Measurements from ENCODE around the gene INMT. TPM values are rescaled to one million over a fixed set of nuclear protein-coding genes. Genes with fewer than 3 reads are reported as not detected.

The INMT gene
- polyA plus RNA-seq, 4 donors, result 1.4 to 25.9 (median 2.4) TPM

- DNase-seq (ENCODE audit: low read depth in 4 of 4, low spot score in 3 of 4), result no peak
Observed at GRCh38 chr7:30727061-30727945, 24.6 kb upstream of the INMT start.

DNA sequence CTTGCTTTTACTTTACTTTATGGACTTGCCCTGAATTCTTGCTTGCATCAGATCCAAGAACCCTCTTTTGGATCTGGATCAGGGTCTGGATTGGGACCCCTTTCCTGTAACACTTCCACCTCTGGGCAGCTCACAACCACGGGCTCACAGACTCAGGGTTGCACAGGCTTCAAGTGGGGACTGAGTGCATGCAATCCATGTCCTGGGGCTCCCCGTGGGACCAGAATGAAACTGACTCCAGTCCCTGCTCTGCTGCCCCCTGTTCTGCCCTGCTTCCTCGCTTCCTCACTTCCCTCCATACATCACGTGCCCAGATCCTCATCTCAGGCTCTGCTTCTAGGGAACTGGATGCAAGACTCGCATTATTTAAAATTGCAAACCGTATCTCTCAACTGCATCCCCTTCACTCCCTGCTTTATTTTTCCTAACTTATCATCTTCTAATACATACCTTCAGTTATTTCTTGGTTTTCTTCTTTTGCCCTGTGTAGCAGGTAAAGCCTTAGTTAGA lies 23.3 kb upstream of the INMT start:
- DNase-seq (ENCODE audit: low read depth in 4 of 4, low spot score in 3 of 4), result no peak

GRCh38 chr7:30729642-30730041 lies 22.3 kb upstream of the INMT start:
- no peak for DNase-seq (ENCODE audit: low read depth in 4 of 4, low spot score in 3 of 4)

DNA sequence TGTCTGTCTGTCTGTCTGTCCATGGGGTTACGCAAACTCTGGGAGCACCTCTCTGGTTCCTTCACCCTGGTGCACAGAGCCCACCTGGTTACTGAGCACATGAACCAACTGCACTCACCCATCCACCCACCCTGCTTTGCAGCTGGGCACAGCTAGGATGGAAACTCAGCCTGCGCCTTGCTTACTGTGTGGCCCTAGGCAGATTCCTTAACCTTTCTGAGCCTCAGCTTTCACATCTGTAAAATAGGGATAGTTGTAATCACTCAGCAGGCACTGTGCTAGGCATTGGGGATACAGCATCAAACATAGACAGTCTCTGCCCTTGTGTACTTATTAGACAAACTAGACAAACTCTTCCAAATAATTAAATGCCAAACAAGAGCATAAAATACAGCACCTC lies 21.8 kb upstream of the INMT start:
- no peak for DNase-seq (ENCODE audit: low read depth in 4 of 4, low spot score in 3 of 4)

- no peak for DNase-seq (ENCODE audit: low read depth in 4 of 4, low spot score in 3 of 4)
Observed at GRCh38 chr7:30730996-30731395, 20.9 kb upstream of the INMT start.

GRCh38 chr7:30731581-30731980 lies 20.4 kb upstream of the INMT start:
- no peak for DNase-seq (ENCODE audit: low read depth in 4 of 4, low spot score in 3 of 4)

- DNase-seq (ENCODE audit: low read depth in 4 of 4, low spot score in 3 of 4), result no peak
Observed at GRCh38 chr7:30732606-30733005, 19.3 kb upstream of the INMT start.

DNA sequence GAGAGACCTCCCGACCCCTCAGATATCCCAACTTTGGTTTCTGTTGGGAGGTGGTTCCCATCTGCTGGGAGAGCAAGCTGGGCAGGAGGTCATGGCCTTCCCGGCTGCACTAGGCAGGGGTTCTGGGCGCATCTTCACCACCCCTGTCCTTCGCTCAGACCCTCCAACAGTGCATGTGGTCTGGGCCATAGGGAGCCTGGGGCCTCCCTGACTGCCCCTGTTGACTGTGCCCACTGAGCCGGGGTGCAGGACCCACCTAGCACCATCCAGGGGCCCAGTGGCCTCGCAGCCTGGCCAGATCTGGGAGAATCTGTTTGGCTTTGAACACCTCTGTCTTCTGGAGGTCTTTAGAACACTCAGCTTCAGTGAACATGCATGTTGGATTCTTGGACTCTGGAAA lies 18.7 kb upstream of the INMT start:
- DNase-seq (ENCODE audit: low read depth in 4 of 4, low spot score in 3 of 4), result no peak

- DNase-seq (ENCODE audit: low read depth in 4 of 4, low spot score in 3 of 4), result no peak
Observed at GRCh38 chr7:30733691-30734090, 18.2 kb upstream of the INMT start.

DNA sequence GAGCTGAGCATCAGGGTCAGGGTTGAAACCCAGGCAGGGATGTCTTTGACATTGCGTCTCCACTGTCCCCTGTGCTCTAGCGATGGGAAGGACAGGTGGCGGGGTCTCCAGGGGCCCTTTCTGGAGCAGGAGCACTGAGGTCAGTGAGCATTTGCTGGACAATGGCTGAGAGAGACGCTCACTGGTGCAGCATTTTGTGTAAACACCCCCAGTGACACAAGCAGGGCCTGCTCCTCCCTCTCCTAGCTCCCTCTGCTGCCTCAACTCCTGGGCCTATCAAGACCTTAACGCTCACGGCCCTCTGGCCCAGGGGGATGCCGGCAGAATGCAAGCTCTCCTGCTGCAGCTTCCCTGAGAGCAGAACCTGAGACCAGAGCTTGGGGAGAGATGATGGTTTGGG lies 17.4 kb upstream of the INMT start:
- no peak for DNase-seq (ENCODE audit: low read depth in 4 of 4, low spot score in 3 of 4)

DNA sequence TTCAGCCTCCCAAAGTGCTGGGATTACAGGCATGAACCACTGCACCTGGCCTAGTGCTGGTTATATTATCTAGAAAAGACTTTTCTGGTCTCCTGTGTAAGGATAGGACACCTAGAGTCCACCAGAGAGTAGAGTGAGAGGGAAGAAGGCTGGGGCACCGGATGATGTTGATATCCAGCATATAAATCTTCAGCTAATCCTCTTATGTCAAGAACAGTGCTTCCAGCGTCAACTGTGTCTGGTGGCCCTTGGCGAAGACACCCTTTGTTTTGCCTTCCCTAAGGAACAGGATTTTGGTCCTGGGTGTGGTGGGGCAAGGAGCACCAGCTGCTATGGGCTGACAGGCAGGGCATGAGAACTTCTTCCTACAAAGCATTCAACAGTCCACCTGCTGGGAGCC lies 16.3 kb upstream of the INMT start:
- no peak for DNase-seq (ENCODE audit: low read depth in 4 of 4, low spot score in 3 of 4)

DNA sequence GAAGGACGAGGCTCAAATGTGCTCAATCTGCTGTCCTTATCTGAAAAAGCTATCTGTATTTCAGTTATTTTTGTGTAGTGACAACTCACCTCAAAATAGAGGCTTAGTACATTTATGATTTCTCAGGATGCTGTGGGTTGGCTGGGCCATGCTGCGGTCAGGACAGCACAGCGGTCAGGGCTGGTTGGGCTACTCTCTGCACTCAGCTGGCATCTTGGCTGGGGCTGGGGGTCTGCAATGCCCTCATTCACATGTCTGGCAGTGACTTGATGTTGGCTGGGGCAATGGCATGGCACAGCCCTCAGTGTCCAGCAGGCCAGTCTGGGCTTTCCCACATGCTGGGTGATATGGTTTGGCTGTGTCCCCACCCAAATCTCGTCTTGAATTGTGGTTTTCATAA lies 15.6 kb upstream of the INMT start:
- no peak for DNase-seq (ENCODE audit: low read depth in 4 of 4, low spot score in 3 of 4)

DNA sequence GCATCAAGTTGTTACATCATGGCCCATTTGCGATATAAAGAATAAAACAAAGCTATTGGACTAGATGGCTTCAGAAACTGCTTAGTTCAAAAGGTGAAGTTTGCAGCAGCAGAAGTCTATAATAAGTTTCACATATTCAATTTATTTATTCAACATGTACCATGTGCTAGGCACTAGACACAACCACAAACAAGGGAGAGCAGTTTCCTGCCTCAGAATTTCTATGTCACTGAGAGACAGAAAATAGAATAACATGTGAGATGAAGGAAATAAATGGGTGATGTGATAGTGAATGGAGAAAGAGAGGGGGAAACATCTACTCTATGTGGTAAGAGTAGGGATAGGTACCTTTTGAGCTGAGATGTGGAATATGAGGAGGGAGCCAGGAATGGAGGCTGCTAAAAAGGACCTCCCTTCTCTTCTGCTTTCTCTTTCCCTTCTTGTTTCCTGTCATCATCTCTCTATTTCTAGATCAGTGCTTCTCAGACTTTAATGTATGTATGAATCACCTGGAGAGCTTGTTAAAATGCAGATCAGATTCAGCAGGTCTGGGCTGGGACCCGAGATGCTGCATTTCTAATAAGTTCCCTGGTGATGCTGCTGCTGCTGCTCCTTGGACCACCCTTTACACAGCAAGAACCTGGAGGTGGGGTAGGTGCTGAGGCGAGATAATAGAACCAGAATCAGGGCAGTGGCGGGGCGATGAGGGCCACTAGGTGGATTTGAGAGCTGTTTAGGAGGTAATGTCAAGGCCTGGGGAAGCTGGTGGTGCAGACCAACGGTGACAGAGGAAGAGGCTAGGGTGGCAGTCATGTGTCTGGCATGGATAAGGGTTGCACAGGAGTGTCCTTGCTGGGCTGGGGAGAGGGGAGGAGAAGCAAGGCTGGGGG lies 13.7 kb upstream of the INMT start:
- DNase-seq (ENCODE audit: low read depth in 4 of 4, low spot score in 3 of 4), result no peak

- no peak for DNase-seq (ENCODE audit: low read depth in 4 of 4, low spot score in 3 of 4)
Observed at GRCh38 chr7:30739691-30740090, 12.2 kb upstream of the INMT start.

- peak in 1 of 4 donors; percentile 41 for DNase-seq (ENCODE audit: low read depth in 4 of 4, low spot score in 3 of 4)
Observed at GRCh38 chr7:30740417-30741181, 11.3 kb upstream of the INMT start.

- DNase-seq (ENCODE audit: low read depth in 4 of 4, low spot score in 3 of 4), result no peak
Observed at GRCh38 chr7:30741289-30741688, 10.6 kb upstream of the INMT start.

- no peak for DNase-seq (ENCODE audit: low read depth in 4 of 4, low spot score in 3 of 4)
Observed at GRCh38 chr7:30743371-30744074, 8.4 kb upstream of the INMT start.

DNA sequence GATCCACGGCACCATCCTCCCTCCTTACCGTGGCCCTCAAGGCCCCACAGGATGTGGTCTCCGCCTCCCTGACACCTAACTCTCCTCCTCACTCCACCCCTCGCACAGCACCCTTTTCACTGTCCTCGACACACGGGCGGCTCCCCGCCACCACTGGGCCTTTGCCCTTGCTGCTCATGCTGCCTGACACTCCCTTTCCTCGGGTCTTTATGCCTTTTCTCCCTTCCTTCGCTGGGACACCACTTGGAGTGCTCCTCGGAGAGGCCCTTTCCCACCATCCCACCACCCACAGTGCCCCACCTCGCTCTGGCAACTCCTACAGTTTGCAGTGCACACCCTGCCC lies 7.9 kb upstream of the INMT start:
- DNase-seq (ENCODE audit: low read depth in 4 of 4, low spot score in 3 of 4), result no peak

GRCh38 chr7:30745261-30745941 lies 6.5 kb upstream of the INMT start:
- no peak for DNase-seq (ENCODE audit: low read depth in 4 of 4, low spot score in 3 of 4)

- DNase-seq (ENCODE audit: low read depth in 4 of 4, low spot score in 3 of 4), result no peak
Observed at GRCh38 chr7:30750010-30750409, 1.9 kb upstream of the INMT start.
